Parietal lobe (tissue), 2 donors: ENCODE measurements around the gene PPP1R18. TPM values are rescaled to one million over a fixed set of nuclear protein-coding genes. Genes with fewer than 3 reads are reported as not detected.

Experiments
- small RNA-seq: library from RNA; depleted of rRNA; stranded (forward); fragments of <200 nt; gene quantifications from one replicate; pipeline ENCODE3, GENCODE V24; 2014; ENCODE audit warnings: low replicate concordance
- total RNA-seq: library from RNA; depleted of rRNA; stranded (reverse); fragments of >200 nt; gene quantifications from one replicate; pipeline ENCODE4 v1.2.3, GENCODE V29; 2014

Gene PPP1R18
- 37.2 TPM for total RNA-seq

DNA sequence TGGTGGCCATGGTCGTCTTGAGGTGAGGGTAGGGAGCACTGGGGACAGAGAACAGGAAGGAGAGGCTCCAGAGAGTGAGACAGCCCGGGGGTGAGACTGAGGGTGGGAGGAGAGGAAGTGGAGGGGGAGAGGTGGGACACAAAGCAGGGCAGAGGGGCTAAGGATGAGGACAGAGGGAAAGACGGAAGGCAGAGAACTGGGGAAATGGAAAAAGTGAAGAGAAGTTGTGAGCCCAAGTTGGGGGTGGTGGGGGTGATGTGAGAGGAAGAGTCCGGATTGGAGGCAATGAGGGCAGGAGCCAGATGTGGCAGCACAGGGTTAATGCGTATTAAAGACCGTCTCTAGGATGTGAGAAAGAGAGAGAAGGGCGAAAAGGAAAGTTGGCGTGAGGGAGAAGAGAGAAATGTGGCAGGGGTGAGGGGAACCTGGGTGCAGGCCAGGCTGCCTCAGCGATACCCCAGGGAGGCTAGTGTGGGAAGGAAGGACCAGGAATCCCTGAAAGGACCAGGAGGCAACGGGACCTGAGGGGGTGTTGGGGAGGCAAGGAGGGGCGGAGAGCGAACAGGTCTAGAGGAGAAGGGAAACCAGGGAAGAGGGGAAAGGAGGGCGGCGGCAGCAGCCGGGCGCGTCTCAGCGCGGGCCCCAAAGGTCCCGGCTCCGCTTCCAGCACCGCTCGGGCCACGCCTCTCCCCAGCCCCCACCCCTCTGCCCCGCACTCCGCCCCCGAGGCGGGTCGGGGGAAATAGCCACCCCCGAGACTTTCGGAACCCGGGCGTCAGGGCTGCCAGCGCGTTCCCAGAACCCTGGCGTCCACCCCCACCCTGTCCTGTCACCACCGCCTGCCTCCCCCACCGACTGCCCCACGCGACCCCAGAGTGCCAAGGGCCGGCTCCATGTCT is at the start of gene PPP1R18:
Gene PPP1R18, minus strand, starts transcription at position 637 of the 899 bp plus-strand sequence. Its CDS starts 627 bp downstream, at position 10.

GRCh38 chr6:30719791-30720737 is 33.6 kb upstream of the PPP1R18 start, which contains the start of gene TUBB:
TSS of gene TUBB (plus strand) at chr6:30720352. CDS start at chr6:30720507, 155 bp downstream.

DNA sequence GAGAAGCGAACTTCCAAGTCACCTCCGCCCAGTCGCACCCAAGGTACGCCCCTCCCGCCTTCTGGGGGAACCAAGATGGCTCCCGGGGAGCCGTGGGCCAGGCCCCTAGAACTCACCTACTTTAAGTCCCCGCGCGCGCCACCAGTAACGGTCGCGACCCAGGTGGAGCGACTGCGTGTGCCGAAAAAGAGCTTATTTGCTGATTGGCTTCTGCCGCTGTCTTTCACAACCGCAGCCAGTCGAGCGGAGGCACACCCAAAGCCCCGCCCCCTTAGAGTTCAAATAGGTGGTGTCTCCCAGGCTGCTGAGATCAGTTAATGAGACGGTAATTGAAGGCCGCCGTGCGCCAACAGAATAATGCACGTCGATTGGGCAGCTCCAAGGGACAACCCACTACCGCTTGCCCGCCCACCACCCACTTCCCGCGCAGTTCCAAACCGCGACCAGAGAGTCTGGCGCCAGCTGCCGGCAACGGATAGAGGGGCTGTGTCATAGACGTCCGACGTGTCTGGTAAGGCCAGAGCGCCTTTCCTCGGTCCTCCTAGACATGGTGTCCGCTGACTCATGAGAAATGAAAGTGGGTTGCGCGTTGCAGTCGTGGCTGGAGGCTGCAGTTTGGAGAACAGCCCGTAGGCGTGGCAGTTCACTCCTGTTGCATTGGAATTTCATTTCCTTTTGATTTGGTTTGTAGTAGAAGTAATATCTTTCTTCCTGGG is 30.8 kb upstream of the PPP1R18 start, which contains the start of gene MDC1:
Gene MDC1, minus strand, starts transcription at position 153 of the 716 bp plus-strand sequence. CDS start 2,106 bp downstream, outside the sequence.

DNA sequence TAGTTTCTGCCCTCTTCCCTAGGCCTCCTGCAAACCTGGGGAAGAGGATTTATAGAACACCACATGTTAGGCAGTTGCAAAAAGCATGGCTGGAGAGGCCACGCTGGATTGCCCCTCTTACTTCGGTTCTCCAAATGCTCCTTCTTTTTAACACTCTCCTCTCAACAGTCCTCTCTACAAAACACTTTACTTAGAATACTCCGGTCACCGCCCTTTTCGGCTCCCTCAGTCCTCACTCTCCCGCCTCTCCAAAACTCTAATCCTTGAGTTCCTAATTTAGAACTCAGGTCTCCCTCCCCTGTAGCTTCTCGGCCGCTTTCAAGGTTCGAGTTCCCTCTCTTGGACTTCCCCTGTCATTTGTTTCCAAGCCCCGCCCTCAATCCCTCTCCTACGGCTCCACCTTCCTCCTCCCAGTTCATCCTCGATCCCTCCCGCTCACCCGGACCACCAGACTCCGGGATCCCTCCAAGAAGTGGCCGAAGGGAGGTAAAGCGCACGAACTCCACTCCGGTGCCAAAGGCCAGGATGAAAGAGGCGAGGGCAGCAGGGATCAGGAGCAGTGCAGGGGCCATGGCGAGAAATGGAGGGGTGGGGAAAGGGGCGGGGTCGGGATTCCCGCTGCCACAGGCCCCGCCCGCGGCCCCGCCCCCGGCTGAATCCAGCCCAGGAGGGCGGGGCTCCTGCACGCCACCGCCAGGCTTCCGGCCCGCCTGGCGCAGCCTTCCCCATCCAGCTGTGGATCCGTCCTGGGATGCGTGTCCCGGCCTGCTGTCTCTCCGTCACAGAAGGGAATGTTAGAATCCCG is 4.2 kb upstream of the PPP1R18 start, which contains the start of gene NRM:
Gene NRM, minus strand, starts transcription at position 582 of the 805 bp plus-strand sequence. Its CDS starts 10 bp downstream, at position 572.

GRCh38 chr6:30672445-30673253 is 13.8 kb downstream of the PPP1R18 start, which contains the start of gene DHX16:
TSS of gene DHX16 (minus strand) at chr6:30673006. CDS start at chr6:30672841, 165 bp downstream.

GRCh38 chr6:30646450-30647241 is 39.8 kb downstream of the PPP1R18 start, which contains the start of gene C6orf136:
TSS of gene C6orf136 (plus strand) at chr6:30647133. CDS start at chr6:30647232, 99 bp downstream.

DNA sequence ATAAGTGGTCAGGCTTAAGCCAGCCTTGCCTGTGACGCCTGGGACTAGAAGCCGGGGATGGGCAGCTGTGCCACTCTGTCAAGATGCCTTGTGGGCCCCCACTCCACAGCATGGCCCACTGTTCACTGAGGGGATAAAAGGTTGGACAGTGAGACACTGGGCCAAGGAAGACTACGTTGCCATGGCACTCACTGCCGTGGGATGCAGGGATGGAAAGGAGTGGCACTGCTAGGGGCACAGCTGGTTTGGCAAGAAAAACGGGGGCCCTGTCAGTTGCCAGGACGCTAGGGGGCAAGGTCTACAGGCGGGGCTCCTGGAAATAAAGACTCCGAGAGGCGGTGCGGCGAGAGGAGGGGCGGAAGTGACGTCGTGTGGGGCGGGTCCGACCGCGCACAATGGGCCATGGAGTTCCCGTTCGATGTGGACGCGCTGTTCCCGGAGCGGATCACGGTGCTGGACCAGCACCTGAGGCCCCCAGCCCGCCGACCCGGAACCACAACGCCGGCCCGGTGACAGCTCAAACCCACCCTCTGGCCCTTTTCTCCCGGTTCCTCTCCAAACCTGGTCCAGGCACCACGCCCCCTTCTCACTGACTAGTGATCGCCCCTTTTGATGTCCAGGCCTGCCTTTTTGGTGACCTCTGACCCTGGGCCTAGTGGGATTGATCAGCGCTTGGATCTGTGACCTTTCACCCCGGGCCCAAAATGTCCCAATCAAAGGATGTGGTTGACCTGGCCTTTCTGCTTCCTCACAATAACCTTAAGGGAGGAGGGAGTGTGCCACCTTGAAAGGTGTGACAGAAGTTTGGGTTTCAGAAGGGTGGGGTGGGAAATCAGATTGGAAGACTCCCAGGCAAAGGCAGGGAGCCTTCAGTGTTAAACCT is 59.7 kb downstream of the PPP1R18 start, which contains the start of gene ATAT1:
Gene ATAT1, plus strand, starts transcription at position 391 of the 883 bp plus-strand sequence.

Small RNAs within 50 kb of the gene (small RNA-seq; reads per million reads assigned to genes)
- gene RF00019: not detected

Other genes starting within 250 kb of the PPP1R18 start
- gene HLA-E, start 197.1 kb downstream of the PPP1R18 start, total RNA-seq: 22.2 TPM
- 48.5 TPM for gene GNL1, start 130.2 kb downstream of the PPP1R18 start, total RNA-seq
- 22.8 TPM for gene PRR3, start 129.3 kb downstream of the PPP1R18 start, total RNA-seq
- gene ABCF1, start 115.2 kb downstream of the PPP1R18 start, total RNA-seq: 24.7 TPM
- gene PPP1R10, start 69.4 kb downstream of the PPP1R18 start, total RNA-seq: 55.7 TPM
- gene MRPS18B, start 68.8 kb downstream of the PPP1R18 start, total RNA-seq: 28.2 TPM
- gene ATAT1, start 59.8 kb downstream of the PPP1R18 start, total RNA-seq: 67.3 TPM
- gene C6orf136, start 39.5 kb downstream of the PPP1R18 start, total RNA-seq: 14.4 TPM
- 22.5 TPM for gene DHX16, start 13.6 kb downstream of the PPP1R18 start, total RNA-seq
- gene NRM, start 4.3 kb upstream of the PPP1R18 start, total RNA-seq: 4.7 TPM
- gene MDC1, start 30.6 kb upstream of the PPP1R18 start, total RNA-seq: 9.4 TPM
- 1,375 TPM for gene TUBB, start 33.7 kb upstream of the PPP1R18 start, total RNA-seq
- gene FLOT1, start 56.0 kb upstream of the PPP1R18 start, total RNA-seq: 66.0 TPM
- gene IER3, start 57.9 kb upstream of the PPP1R18 start, total RNA-seq: 1.6 TPM
- gene DDR1, start 197.9 kb upstream of the PPP1R18 start, total RNA-seq: 155 TPM
- 36.3 TPM for gene GTF2H4, start 221.6 kb upstream of the PPP1R18 start, total RNA-seq
- gene VARS2, start 227.6 kb upstream of the PPP1R18 start, total RNA-seq: 41.9 TPM
- gene SFTA2, start 245.5 kb upstream of the PPP1R18 start, total RNA-seq: not detected